ENCODE results near the gene MRS2.

DNA sequence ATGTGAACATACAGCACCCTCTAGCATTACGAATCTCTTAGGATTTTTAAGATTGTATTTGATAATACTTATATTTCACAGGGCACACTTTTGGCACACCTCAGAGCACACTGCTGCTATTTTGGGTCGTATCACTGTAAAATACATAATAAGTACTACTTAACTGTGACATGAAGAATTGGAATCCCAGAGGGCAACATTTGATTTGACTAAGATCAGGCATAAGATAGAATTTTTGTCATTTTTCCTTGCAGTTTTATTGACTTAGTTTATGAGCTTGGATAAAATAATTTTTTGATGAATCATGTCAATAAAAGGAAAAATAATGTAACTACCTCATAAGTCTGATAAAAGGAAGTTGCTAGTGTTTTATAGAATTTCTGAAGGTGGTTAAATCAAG is 22.4 kb downstream of the MRS2 start:
- TF ChIP-seq POLR2AphosphoS5 (IDR thresholded peaks at IDR 0.05) (no peak), CTCF (IDR thresholded peaks at IDR 0.05) (no peak)
